Activated naive CD8-positive, alpha-beta T cell treated with anti-CD3 and anti-CD28 coated beads, Interleukin-2, amount 50 U/mL, for 24 hours (primary cell): ENCODE data around the gene TOP3A.
"Not testable (repeated sequence)": the region's sequence is repeated elsewhere in the genome, so short reads cannot be mapped to it uniquely, and the experiment has no call there.

ENCODE experiments used
- ATAC-seq: fragments of 150-1000 bp; cut with Tn5 transposase; one replicate; pipeline ENCODE4 v1.10.0; 2021
- DNase-seq: peaks from one replicate; pipeline ENCODE4 v3.0.0; 2021
- H3K27ac Mint-ChIP-seq: one replicate; pipeline ENCODE4 v1.8.0; 2021; ENCODE audit warnings: mild to moderate bottlenecking, mixed read lengths
- H3K27me3 Mint-ChIP-seq: one replicate; pipeline ENCODE4 v1.8.0; 2021; ENCODE audit warnings: mixed read lengths
- H3K36me3 Mint-ChIP-seq: one replicate; pipeline ENCODE4 v1.8.0; 2021; ENCODE audit warnings: low read depth, mixed read lengths
- H3K4me1 Mint-ChIP-seq: one replicate; pipeline ENCODE4 v1.8.0; 2021; ENCODE audit warnings: mixed read lengths
- H3K4me3 Mint-ChIP-seq: one replicate; pipeline ENCODE4 v1.8.0; 2021; ENCODE audit warnings: mild to moderate bottlenecking, moderate library complexity, mixed read lengths
- H3K9me3 Mint-ChIP-seq: one replicate; pipeline ENCODE4 v1.8.0; 2021; ENCODE audit warnings: mixed read lengths

TOP3A gene

DNA sequence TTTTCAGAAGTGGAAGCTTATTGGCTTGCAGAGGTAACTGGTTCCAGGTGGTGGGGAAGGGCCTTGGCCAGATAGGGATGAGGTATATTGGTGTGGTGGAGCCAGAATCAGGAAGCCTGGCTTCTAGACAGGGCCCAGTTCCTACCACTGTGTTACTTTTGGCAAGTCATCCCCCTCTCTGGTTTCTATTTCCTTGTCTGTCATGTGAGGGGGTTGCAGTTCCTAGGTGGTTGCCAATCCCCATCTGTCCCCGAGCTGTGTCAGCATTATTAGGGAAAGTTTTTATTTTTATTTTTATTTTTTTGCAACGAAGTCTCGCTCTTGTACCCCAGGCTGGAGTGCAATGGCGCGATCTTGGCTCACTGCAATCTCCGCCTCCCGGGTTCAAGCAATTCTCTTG, 3.3 kb upstream of the TOP3A start:
- H3K4me1 Mint-ChIP-seq = peaks cover 65% of the 10 kb centered on the region
- no peak overlapping the region for H3K27ac Mint-ChIP-seq
- H3K4me3 Mint-ChIP-seq = peak overlapping the region; percentile 24
- peaks cover 31% of the 10 kb centered on the region for H3K36me3 Mint-ChIP-seq
- DNase-seq = no peak
- H3K27me3 Mint-ChIP-seq = no peaks in the 10 kb centered on the region
- no peak for ATAC-seq
- no peaks in the 10 kb centered on the region for H3K9me3 Mint-ChIP-seq

DNA sequence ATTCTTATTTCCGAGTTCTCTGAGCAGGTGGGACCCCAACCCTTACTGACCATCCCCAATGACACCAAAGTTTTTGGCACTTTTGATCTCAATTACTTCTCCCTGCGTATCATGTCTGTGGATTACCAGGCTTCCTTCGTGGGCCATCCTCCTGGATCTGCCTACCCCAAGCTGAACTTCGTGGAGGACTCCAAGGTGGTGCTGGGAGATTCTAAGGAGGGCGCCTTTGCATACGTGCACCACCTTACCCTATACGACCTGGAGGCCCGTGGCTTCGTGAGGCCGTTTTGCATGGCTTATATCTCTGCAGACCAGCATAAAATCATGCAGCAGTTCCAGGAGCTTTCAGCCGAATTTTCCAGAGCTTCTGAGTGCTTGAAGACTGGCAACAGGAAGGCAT, 1.2 kb upstream of the TOP3A start:
- H3K9me3 Mint-ChIP-seq = no peaks in the 10 kb centered on the region
- H3K4me3 Mint-ChIP-seq = peak overlapping the region; percentile 98
- H3K27ac Mint-ChIP-seq = peak overlapping the region; percentile 100
- DNase-seq = no peak
- peaks cover 78% of the 10 kb centered on the region for H3K4me1 Mint-ChIP-seq
- no peak for ATAC-seq
- no peaks in the 10 kb centered on the region for H3K27me3 Mint-ChIP-seq
- peaks cover 47% of the 10 kb centered on the region for H3K36me3 Mint-ChIP-seq

DNA sequence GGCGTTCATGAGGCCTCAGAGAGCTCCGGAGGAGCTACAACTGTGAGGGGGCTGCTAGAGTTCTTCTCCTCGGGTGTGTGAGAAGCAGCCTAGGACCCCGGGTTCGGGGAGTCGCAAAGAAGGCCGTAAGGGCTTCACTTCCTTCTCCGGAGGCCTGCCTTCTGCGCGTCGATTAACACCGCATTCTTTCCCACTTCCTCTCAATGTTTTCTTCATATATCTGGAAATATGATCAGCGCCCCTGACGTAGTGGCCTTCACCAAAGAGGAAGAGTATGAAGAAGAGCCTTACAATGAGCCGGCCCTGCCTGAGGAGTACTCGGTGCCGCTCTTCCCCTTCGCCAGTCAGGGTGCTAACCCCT, 748 bp upstream of the TOP3A start:
- peaks cover 49% of the 10 kb centered on the region for H3K36me3 Mint-ChIP-seq
- no peak for DNase-seq
- H3K4me3 Mint-ChIP-seq = peak overlapping the region; percentile 98
- no peak for ATAC-seq
- H3K9me3 Mint-ChIP-seq = no peaks in the 10 kb centered on the region
- H3K27me3 Mint-ChIP-seq = no peaks in the 10 kb centered on the region
- H3K27ac Mint-ChIP-seq = peak overlapping the region; percentile 100
- peaks cover 76% of the 10 kb centered on the region for H3K4me1 Mint-ChIP-seq

DNA sequence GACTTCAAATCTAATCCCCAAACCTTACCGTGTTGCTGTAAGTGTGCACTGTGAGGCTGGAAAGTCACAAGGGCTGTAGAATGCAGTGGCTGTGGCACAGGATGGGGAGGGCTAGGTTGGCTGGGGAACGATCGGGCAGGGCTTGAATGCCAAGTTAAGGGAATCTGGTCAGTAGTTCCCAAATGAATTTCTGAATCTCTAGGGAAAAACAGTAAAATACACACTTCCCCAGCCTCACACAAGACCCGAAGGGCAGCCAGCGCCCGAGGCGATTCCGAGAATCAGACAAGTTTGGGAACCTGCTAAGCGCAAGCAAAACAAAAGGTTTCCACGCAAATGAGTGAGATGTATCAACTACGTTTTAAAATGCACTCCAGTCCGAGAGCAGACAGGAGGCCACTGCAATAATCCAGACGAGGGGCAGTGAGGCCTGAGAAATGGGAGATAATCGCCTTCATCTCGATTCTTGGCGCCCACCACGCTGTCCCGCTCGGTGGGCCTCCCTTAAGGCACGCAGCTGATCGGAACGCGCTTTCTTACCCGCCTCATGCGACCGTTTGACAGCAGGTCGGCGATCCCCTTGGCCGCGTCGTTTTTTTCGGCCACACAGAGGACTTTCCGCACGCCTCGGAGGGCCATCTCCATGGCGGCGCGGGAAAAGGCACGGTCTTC, 599 bp downstream of the TOP3A start:
- Mint-ChIP-seq H3K27me3 (no peaks in the 10 kb centered on the region), H3K36me3 (peaks cover 54% of the 10 kb centered on the region), H3K4me1 (peaks cover 69% of the 10 kb centered on the region), H3K9me3 (no peaks in the 10 kb centered on the region), H3K27ac (peak overlapping the region; percentile 100), H3K4me3 (peak overlapping the region; percentile 98)
- DNase-seq (no peak), ATAC-seq (no peak)

DNA sequence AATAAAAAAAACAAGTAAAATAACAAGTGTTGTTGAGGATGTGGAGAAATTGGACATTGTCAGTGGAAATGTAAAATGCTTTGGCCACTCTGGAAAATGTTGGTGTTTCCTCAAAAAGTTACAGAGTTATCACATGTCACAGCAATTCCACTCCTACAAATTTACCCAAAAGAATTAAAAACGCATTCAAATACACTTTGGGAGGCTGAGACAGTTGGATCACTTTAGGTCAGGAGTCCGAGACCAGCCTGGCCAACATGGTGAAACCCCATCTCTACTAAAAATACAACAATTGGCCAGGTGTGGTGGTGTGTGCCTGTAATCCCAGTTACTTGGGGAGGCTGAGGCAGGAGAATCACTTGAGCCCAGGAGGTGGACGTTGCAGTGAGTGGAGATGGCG, 5.6 kb downstream of the TOP3A start:
- H3K27me3 Mint-ChIP-seq = no peaks in the 10 kb centered on the region
- H3K4me3 Mint-ChIP-seq = no peak overlapping the region
- DNase-seq (no peak), ATAC-seq (no peak)
- H3K36me3 Mint-ChIP-seq = peaks cover 61% of the 10 kb centered on the region
- H3K27ac Mint-ChIP-seq = no peak overlapping the region
- H3K4me1 Mint-ChIP-seq = peaks cover 31% of the 10 kb centered on the region
- H3K9me3 Mint-ChIP-seq = no peaks in the 10 kb centered on the region

DNA sequence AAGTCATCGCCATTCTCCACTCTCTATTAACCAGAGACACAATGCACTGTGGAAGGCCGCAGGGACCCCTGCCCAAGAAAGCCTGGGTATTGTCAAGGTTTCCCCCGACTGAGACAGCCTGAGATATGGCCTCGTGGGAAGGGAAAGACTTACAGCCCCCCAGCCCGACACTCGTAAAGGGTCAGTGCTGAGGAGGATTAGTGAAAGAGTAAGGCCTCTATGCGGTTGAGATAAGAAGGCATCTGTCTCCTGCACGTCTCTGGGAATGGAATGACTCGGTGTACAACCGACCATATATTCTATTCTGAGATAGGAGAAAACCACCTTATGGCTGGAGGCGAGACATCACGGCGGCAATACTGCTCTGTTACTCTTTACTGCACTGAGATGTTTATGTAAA, 11.6 kb downstream of the TOP3A start:
- ATAC-seq, H3K27me3 Mint-ChIP-seq, DNase-seq, H3K4me1 Mint-ChIP-seq, H3K4me3 Mint-ChIP-seq, H3K9me3 Mint-ChIP-seq, H3K27ac Mint-ChIP-seq: not testable (repeated sequence)
- H3K36me3 Mint-ChIP-seq = peaks cover 54% of the 10 kb centered on the region

DNA sequence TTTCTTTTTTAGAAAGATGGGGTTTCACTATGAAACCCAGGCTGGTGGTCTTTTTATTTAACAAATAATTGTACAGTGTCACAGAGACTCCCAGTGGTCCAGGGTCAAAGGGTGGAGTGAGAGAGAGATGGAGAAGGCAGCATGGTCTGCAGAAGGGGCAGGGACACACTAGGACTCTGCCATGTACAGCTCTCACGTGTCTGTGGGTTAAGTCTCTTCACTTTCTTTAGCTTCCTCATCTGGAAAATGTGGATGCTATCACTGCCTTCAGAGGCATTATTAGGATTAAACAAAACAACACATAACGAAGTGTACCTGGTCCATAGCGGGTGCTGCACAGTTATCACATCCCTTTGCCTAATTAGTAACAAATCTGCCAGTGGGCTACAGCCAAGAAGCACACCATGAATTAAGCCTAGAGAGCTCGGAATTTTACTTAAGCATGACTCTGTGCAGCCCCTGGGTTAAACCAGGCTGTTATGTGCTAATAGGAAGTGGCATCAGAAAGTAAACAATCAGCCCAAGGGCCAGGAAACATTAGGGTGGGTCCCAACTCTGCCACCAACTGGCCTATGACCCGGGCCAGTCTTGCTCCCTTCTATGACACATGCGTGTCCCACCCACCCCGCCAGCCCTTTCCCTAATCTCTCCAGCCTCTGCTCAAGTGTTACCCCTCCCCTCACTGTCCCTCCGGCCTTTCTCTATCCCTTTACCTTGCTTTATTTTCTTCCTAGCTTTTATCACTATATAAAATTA, 13.9 kb downstream of the TOP3A start:
- ATAC-seq (no peak), DNase-seq (no peak)
- Mint-ChIP-seq H3K4me1 (no peaks in the 10 kb centered on the region), H3K27ac (no peak overlapping the region), H3K27me3 (no peaks in the 10 kb centered on the region), H3K36me3 (peaks cover 50% of the 10 kb centered on the region), H3K9me3 (no peaks in the 10 kb centered on the region), H3K4me3 (no peak overlapping the region)

DNA sequence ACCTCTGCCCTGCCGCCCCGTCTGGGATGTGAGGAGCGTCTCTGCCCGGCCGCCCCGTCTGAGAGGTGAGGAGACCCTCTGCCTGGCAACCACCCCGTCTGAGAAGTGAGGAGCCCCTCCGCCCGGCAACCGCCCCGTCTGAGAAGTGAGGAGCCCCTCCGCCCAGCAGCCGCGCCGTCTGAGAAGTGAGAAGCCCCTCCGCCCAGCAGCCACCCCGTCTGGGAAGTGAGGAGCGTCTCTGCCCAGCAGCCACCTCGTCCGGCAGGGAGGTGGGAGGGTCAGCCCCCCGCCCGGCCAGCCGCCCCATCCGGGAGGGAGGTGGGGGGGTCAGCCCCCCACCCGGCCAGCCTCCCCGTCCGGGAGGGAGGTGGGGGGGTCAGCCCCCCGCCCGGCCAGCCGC, 16.7 kb downstream of the TOP3A start:
- peaks cover 47% of the 10 kb centered on the region for H3K36me3 Mint-ChIP-seq
- DNase-seq, H3K27ac Mint-ChIP-seq, H3K4me3 Mint-ChIP-seq, ATAC-seq, H3K9me3 Mint-ChIP-seq, H3K27me3 Mint-ChIP-seq, H3K4me1 Mint-ChIP-seq: not testable (repeated sequence)

DNA sequence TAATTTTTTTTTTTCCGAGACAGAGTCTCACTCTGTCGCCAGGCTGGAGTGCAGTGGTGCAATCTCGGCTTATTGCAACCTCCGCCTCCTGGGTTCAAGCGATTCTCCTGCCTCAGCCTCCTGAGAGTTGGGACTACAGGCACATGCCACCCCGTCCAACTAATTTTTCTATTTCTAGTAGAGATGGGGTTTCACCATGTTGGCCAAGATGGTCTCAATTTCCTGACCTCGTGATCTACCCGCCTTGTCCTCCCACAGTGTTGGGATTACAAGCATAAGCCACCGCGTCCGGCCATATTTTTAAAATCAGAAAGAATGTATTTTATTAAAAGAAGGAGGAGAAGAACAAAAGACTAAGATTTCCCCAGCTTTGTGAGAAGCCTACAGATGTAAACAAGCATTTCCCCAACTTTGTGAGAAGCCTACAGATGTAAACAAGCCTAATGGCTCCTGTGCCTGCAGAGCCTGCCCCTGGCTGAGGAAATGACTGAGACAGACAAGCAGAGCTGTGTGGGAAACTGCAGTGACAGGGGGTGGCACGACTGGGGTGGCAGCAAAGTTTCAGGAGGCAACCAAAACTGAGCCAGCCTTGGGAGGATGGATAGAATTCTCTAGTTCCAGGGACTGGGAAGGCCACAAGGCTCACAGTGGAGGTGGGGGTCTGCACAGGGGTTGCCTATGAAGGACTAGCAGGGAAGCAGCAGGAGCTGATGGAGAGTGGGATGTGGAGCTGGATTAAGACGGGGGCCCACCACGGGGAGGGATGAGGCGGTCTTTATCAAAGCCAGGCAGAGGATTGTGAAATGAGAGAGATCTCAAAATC, 22.9 kb downstream of the TOP3A start:
- Mint-ChIP-seq H3K4me3 (no peak overlapping the region), H3K27ac (no peak overlapping the region), H3K36me3 (peaks cover 54% of the 10 kb centered on the region), H3K9me3 (no peaks in the 10 kb centered on the region), H3K4me1 (no peaks in the 10 kb centered on the region), H3K27me3 (no peaks in the 10 kb centered on the region)
- ATAC-seq (no peak), DNase-seq (no peak)

DNA sequence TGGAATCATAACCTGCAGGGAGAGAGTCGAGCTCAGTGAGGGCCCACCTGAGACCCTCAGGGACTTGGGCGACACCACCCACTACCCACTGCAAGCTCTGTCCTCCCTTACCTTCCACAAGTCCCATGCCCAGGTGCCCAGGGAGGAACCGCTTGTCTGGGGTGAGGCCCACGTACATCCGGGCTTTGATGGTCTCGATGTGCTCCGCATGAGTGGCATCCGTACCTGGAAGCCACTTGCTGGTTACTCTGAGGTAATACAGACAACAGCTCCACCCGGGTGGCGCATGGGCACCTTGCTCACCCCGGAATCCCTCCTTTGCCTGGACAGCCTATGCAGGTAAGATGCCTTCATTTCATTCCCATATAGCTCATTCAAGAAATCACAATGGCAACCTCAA, 29.5 kb downstream of the TOP3A start:
- no peak for ATAC-seq
- Mint-ChIP-seq H3K4me3 (no peak overlapping the region), H3K27me3 (no peaks in the 10 kb centered on the region), H3K9me3 (no peaks in the 10 kb centered on the region), H3K4me1 (no peaks in the 10 kb centered on the region), H3K27ac (no peak overlapping the region), H3K36me3 (peaks cover 55% of the 10 kb centered on the region)
- no peak for DNase-seq

DNA sequence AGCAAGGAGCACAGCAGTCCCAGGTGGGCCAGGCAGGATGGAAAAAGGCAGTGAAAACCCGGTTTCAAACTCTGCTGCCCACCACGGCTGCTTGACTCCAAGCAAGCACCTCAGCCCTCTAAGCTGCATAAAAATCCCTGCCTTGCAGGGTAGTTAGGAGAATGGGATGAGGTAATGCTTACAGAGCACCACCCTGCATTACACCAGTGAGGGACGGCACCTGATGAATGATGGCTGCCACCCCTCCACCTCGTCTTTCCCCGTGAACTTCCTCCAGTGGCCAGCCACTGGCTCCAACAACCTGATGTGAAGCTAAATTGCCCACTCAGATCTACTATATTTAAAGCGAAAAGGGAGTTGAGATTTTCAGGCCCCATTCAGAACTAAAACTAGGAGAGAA, 33.0 kb downstream of the TOP3A start:
- Mint-ChIP-seq H3K27me3 (no peaks in the 10 kb centered on the region), H3K9me3 (no peaks in the 10 kb centered on the region), H3K27ac (no peak overlapping the region), H3K4me1 (no peaks in the 10 kb centered on the region), H3K4me3 (no peak overlapping the region), H3K36me3 (peaks cover 44% of the 10 kb centered on the region)
- no peak for ATAC-seq
- no peak for DNase-seq

DNA sequence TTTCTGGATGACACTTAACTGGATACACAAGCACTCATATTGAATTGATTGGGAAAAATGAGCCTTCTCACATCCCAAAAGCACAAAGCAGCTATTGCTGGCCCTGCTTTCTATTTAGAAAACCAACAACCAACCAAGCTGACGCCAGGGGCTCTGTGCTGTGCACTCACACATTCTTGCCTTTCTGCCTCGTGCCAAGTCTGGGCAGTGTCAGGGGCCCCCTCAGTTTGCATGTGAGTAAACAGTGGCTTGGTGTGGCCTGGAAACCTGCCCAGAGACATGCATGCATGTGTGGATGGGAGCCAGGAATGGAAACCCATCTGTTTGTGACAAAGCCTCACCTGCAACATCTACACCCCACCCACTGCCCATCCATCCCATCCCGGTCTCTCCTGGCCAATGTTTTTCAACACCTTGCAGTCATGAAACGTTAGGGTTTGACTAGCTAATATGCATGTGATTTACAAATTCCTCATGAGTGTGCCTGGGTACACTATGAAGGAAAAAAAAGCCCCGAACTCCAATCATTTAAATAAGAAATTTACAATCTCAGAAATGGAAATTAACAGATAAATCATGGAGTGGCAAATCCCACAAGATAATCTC, 33.9 kb downstream of the TOP3A start:
- ATAC-seq = no peak
- Mint-ChIP-seq H3K4me3 (no peak overlapping the region), H3K9me3 (no peaks in the 10 kb centered on the region), H3K36me3 (peaks cover 42% of the 10 kb centered on the region), H3K27me3 (no peaks in the 10 kb centered on the region), H3K4me1 (no peaks in the 10 kb centered on the region), H3K27ac (no peak overlapping the region)
- no peak for DNase-seq

DNA sequence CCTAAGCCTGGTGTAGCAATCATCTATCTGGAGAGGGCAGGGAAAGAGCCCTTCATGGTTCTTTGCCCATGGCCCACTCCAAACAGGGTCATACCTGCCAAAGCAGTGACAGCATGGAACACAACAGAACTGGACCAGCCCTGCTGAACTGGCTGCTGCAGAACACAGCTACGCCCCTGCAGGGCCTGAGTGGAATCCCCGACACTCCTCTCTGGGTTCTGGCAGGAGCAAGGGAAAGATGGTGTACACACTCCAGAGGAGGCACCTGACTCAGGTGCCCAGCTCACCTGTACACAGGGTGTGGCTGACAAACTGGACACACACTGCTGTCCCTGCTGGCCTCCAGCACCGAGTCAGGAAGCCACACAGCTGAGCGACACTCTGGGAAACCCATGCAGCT, 34.5 kb downstream of the TOP3A start:
- no peaks in the 10 kb centered on the region for H3K9me3 Mint-ChIP-seq
- no peak for ATAC-seq
- H3K36me3 Mint-ChIP-seq = peaks cover 37% of the 10 kb centered on the region
- H3K27ac Mint-ChIP-seq = no peak overlapping the region
- no peak for DNase-seq
- H3K4me1 Mint-ChIP-seq = no peaks in the 10 kb centered on the region
- no peaks in the 10 kb centered on the region for H3K27me3 Mint-ChIP-seq
- H3K4me3 Mint-ChIP-seq = no peak overlapping the region

DNA sequence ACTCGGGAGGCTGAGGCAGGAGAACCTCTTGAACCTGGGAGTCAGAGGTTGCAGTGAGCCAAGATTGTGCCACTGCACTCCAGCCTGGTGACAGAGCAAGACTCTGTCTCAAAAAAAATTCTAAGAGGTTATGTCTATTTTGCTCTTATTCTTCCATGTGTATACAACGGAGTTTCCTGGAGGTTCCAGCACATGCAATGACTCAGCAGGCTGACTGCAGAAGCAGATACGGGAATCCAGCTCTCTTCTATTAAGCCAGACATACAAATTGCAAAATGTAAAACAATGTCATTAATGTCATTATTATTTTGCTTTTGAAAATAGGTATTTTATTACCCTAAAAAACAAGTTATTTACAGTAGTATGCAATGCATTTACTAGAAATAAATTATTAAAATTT, 35.9 kb downstream of the TOP3A start:
- DNase-seq (no peak), ATAC-seq (no peak)
- H3K4me1 Mint-ChIP-seq = no peaks in the 10 kb centered on the region
- no peak overlapping the region for H3K27ac Mint-ChIP-seq
- H3K9me3 Mint-ChIP-seq = no peaks in the 10 kb centered on the region
- peaks cover 31% of the 10 kb centered on the region for H3K36me3 Mint-ChIP-seq
- H3K4me3 Mint-ChIP-seq = no peak overlapping the region
- H3K27me3 Mint-ChIP-seq = no peaks in the 10 kb centered on the region

DNA sequence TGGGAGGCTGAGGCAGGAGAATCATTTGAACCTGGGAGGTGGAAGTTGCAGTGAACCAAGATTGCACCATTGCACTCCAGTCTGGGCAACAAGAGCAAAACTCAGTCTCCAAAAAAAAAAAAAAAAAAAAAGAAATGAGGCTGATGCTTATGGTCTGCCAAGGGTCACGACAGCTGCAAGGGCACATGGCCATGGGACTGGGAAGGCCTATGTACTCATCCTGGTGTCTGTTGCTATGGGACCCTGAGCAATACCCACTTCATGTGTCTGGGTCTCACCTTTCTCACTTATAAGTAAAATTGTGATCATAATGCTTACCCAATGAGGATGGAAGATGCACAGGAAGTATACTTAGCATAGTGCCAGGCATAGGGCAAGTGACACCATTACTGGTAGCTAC, 37.7 kb downstream of the TOP3A start:
- no peaks in the 10 kb centered on the region for H3K27me3 Mint-ChIP-seq
- no peaks in the 10 kb centered on the region for H3K4me1 Mint-ChIP-seq
- H3K4me3 Mint-ChIP-seq = no peak overlapping the region
- DNase-seq = no peak
- ATAC-seq = no peak
- no peaks in the 10 kb centered on the region for H3K9me3 Mint-ChIP-seq
- no peak overlapping the region for H3K27ac Mint-ChIP-seq
- peaks cover 26% of the 10 kb centered on the region for H3K36me3 Mint-ChIP-seq
